Measurements from ENCODE around the gene KRTAP22-2.

GRCh38 chr21:30620080-30620479, 29.9 kb upstream of the KRTAP22-2 start:
- TF ChIP-seq CTCF (IDR thresholded peaks at IDR 0.05): no peak
- TF ChIP-seq POLR2A (IDR thresholded peaks at IDR 0.05): no peak
- no peak for TF ChIP-seq POLR2AphosphoS5 (IDR thresholded peaks at IDR 0.05)
